AG04449 (cell line): ENCODE measurements around the gene TNRC6B.

Experiments used
- CTCF ChIA-PET: fragments of 350-600 bp; formaldehyde crosslinking; extraction: SDS; loops from one replicate; lab custom pipeline; 2021; ENCODE audit warnings: antibody characterized with exemption; lab: Yijun Ruan, JAX
- POLR2A ChIA-PET: fragments of 400-600, 350-600 bp; formaldehyde crosslinking; extraction: SDS; loops from one replicate; lab custom pipeline; 2020; ENCODE audit warnings: antibody characterized with exemption, inconsistent platforms; lab: Yijun Ruan, JAX
- DNase-seq: peaks from one replicate; pipeline ENCODE4 v3.0.0-alpha.2; 2010; ENCODE audit warnings: low read depth, low spot score
- H3K4me3 ChIP-seq: 2 replicates; pipeline ENCODE4 v1.5.1; 2011; ENCODE audit warnings: low read depth, mild to moderate bottlenecking, control low read depth, low read length
- CTCF ChIP-seq: IDR thresholded peaks from one replicate; pipeline ENCODE4 v1.5.1; 2011; ENCODE audit warnings: mild to moderate bottlenecking, moderate library complexity, low read length, control low read depth, inconsistent platforms; ENCODE audit not compliant: insufficient read depth; ENCODE audit errors: missing control alignments

The TNRC6B gene

GRCh38 chr22:40224702-40225101 is 47.0 kb downstream of the TNRC6B start:
- POLR2A ChIA-PET: no interaction called here
- no peak for TF ChIP-seq CTCF
- CTCF ChIA-PET: interaction anchor here (1.0 kb wide), 1 partner anchor 179 kb away, joined by 4 read pairs; no protein-coding TSS in a partner anchor
- no peak for DNase-seq
- H3K4me3 ChIP-seq: no peak overlapping the region

- POLR2A ChIA-PET: no interaction called here
- no peak for TF ChIP-seq CTCF
- CTCF ChIA-PET: no interaction called here
- DNase-seq: no peak
- H3K4me3 ChIP-seq: no peak overlapping the region
These were observed 48.9 kb downstream of the TNRC6B start for GRCh38 chr22:40226620-40227019.

GRCh38 chr22:40231618-40232313 is 54.0 kb downstream of the TNRC6B start:
- no peak for TF ChIP-seq CTCF
- ChIA-PET CTCF (no interaction called here), POLR2A (no interaction called here)
- no peak overlapping the region for H3K4me3 ChIP-seq
- no peak for DNase-seq

- POLR2A ChIA-PET: no interaction called here
- no peak for TF ChIP-seq CTCF
- no peak for DNase-seq
- H3K4me3 ChIP-seq: no peak overlapping the region
- CTCF ChIA-PET: no interaction called here
These were observed 54.9 kb downstream of the TNRC6B start for GRCh38 chr22:40232624-40233023.

GRCh38 chr22:40233886-40234285 is 56.2 kb downstream of the TNRC6B start:
- no peak overlapping the region for H3K4me3 ChIP-seq
- DNase-seq: no peak
- ChIA-PET CTCF (interaction anchor here (0.8 to 1.0 kb wide), 2 partner anchors 8 to 9 kb away, joined by 3 read pairs; no protein-coding TSS in a partner anchor), POLR2A (no interaction called here)
- no peak for TF ChIP-seq CTCF

GRCh38 chr22:40234658-40235057 is 56.9 kb downstream of the TNRC6B start:
- no peak for TF ChIP-seq CTCF
- no peak for DNase-seq
- no peak overlapping the region for H3K4me3 ChIP-seq
- POLR2A ChIA-PET: no interaction called here
- CTCF ChIA-PET: no interaction called here
